HK-2 (cell line): ENCODE data around the gene COL8A1.

ENCODE experiments used
- DNase-seq: peaks from one replicate; pipeline ENCODE4 v3.0.0-alpha.2; 2018; ENCODE audit not compliant: unreplicated experiment

Gene COL8A1

GRCh38 chr3:99843590-99844258, 205.3 kb downstream of the COL8A1 start:
- DNase-seq: no peak

GRCh38 chr3:99845331-99845730, 206.9 kb downstream of the COL8A1 start:
- DNase-seq: no peak

GRCh38 chr3:99845999-99846398, 207.6 kb downstream of the COL8A1 start:
- no peak for DNase-seq

- DNase-seq: no peak
Observed at GRCh38 chr3:99846477-99847160, 208.2 kb downstream of the COL8A1 start.

- no peak for DNase-seq
Observed at GRCh38 chr3:99848433-99848832, 210.0 kb downstream of the COL8A1 start.
